NT2/D1 (cell line): Measurements from ENCODE around the gene HIP1.

Source experiments
- SUZ12 ChIP-seq: IDR thresholded peaks from 2 replicates; pipeline ENCODE4 v1.6.1; 2011; ENCODE audit not compliant: insufficient read length, insufficient read depth; ENCODE audit errors: extremely low read depth
- ZNF274 ChIP-seq: IDR thresholded peaks from 2 replicates; pipeline ENCODE4 v1.6.1; 2011; ENCODE audit warnings: mild to moderate bottlenecking, low read depth, low read length

GRCh38 chr7:75646571-75647102, 92.1 kb downstream of the HIP1 start:
- TF ChIP-seq ZNF274 = no peak
- no peak for TF ChIP-seq SUZ12
